Measurements from ENCODE around the gene OAT.

GRCh38 chr10:124419635-124420034, 912 bp upstream of the OAT start:
- no peak for TF ChIP-seq CTCF (IDR thresholded peaks at IDR 0.05)
- no peak for TF ChIP-seq POLR2A (IDR thresholded peaks at IDR 0.05)
